Motor neuron (in vitro differentiated cells): ENCODE measurements around the gene RABGGTA. TPM values are rescaled to one million over a fixed set of nuclear protein-coding genes. Genes with fewer than 3 reads are reported as not detected.

Source experiments
- ATAC-seq, 8 experiments: fragments of 200-7000 bp; cut with Tn5 transposase; replicated peaks in 6 of 8; 2 replicates each; pipeline ENCODE4 v1.8.0; 2021; ENCODE audit warnings: mild to moderate bottlenecking in 8 of 8, moderate library complexity in 8 of 8
- H3K27ac ChIP-seq, 2 donors: fragments of 250-450 bp; sonication (Bioruptor Pico); 2 replicates each; pipeline ENCODE4 v1.9.0; 2021; ENCODE audit warnings: antibody characterized with exemption in 2 of 2, mild to moderate bottlenecking in 2 of 2, moderate library complexity in 1 of 2
- H3K4me1 ChIP-seq, 2 donors: fragments of 250-450 bp; sonication (Bioruptor Pico); replicated peaks in 1 of 2; 2 replicates each; pipeline ENCODE4 v1.6.1; 2021; ENCODE audit warnings: antibody characterized with exemption in 2 of 2, mild to moderate bottlenecking in 2 of 2, moderate library complexity in 1 of 2
- H3K4me3 ChIP-seq, 5 donors: fragments of 250-450 bp; sonication (Bioruptor Pico); 2 replicates each; pipeline ENCODE4 v1.9.0; 2021; ENCODE audit warnings: antibody characterized with exemption in 5 of 5, mild to moderate bottlenecking in 5 of 5, moderate library complexity in 4 of 5
- WGBS, 10 experiments: fragments of 450-650 bp; shearing (Covaris generic); methylation state at CpG; one replicate each; pipeline ENCODE4 v1.0.0; 2022; 5-methylcytosine and 5-hydroxymethylcytosine counted together
- in situ Hi-C, 9 experiments: fragments of 400-800 bp; cut with MboI; loops; one replicate each; pipeline ENCODE4 v1.15.0; 2021; ENCODE audit warnings: low sequenced_read_pairs in 9 of 9, low pct_unique_long_range_greater_than_20kb in 2 of 9; ENCODE audit not compliant: unreplicated experiment in 9 of 9
- total RNA-seq, 8 experiments: library from RNA; unstranded; fragments of 300-600 nt; gene quantifications; 2 replicates each; pipeline versions ENCODE4 v1.2.3 to v1.2.4, GENCODE V29; 2022

RABGGTA gene
- total RNA-seq, 8 experiments from 2014 or later, result 13.3 to 28.0 (median 19.6) TPM

DNA sequence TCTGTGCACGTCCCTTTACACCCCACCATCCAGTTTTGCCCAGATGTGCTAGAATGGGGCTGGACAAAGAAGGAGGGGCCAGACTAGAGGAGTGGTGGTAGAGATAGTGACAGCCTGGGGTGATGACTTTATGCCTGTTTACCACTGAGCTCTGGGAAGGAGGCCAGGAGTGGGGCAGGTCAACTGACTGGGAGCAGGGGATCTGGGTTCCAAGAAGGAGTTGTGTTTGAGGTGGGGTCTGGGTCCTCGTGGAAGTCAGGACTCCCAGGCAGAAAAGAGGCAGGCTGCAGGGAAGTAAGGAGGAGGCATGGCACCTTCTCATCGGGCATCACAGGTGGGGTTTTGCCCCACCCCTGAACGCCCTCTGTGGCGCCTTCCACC, 38.9 kb upstream of the RABGGTA start:
- WGBS, 10 experiments, result 80 to 100% (median 100%) methylated on average over 1 to 3 of the region's 5 CpGs; no CpG with 5 or more reads in 7 of the 10 experiments
- H3K4me3 ChIP-seq, result no peak overlapping the region
- in situ Hi-C loops, result no loop called here
- H3K4me1 ChIP-seq, result peaks cover 0 to 3% of the 10 kb centered on the region in 2 donors
- ATAC-seq, result peak in 4 of 8 experiments; percentile 3 to 15 (median 8)
- H3K27ac ChIP-seq, result no peak overlapping the region

DNA sequence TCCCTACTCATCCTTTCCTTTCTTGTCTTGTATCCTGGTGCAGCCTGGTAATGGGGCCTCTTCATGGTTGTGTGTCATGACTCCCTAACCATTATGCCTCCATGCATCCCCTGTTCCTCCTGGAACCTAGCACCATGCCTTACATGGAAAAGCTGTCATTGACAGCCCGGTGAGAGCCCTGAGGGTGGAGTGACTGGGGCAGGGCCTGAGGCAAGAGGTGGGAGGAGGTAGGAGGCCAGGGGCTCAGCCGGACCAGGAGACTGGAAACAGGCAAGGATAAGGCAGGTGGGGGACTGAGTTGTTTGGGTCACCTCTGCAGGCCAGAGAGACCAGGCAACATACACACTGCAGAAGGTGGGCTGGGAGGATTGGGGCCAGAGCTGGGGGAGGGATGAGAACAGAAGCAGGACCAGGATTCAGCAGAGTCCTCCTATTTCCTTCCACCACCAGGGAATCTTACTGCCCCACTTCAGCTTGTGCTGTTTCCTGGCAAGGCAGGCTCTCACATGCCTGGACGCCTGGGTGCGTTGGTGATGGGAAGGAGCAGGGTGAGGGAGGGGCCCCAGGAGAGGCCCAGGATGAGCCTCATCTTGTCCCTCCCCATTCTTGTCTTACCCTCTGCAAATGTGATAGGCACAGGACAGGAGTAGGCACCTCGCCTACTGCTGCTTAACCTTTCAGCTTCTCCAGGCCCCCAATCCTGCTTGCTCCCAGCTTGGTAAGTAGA, 38.3 kb upstream of the RABGGTA start, which contains the start of gene LTB4R2:
TSS of gene LTB4R2 (plus strand) at position 603 of the 727 bp plus-strand sequence. CDS start 525 bp downstream, outside the sequence.
- ATAC-seq, result peak in 1 of 8 experiments; percentile 6
- in situ Hi-C loops, result no loop called here
- H3K4me1 ChIP-seq, result peaks cover 0 to 3% of the 10 kb centered on the region in 2 donors
- no peak within 1 kb of the TSS for H3K27ac ChIP-seq
- H3K4me3 ChIP-seq, result no peak within 1 kb of the TSS
- WGBS, 10 experiments, result 40 to 100% (median 90%) methylated on average over 1 to 3 of the region's 5 CpGs; no CpG with 5 or more reads in 4 of the 10 experiments

DNA sequence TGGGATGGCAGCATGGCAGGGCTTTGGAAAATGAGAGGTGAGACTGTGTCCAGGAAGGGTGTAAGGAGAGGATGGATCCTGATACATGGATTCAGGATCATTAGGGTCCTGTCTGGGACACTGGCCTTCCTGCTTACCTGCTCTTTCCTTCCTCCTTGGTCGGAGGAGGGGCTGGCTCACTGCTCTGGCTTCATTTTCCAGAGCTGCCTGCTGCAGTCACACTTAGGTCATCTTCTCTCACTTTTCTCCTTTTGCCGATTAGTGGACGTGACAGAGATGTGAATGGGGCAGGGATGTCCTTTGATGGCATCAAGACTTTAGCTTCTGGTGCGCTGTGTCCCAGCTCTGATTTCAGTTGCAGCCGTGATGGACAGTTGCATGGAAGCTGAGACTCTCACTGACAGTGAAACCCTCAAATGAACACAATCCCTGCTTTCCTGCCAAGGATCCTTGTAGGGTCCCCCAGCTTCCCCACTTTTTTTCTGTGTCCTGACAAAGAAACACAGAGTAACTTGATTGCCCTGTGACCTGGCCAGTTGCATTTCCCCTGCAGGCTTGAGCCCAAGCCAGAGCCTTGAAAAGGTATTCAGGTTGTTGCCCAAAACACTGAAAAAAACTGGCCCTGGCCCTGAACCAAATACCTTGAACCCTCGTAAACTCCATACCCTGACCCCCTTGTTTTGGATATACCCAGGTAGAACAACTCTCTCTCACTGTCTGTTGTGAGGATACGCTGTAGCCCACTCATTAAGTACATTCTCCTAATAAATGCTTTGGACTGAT, 37.1 kb upstream of the RABGGTA start:
- WGBS, 10 experiments, result 35 to 100% (median 87%) methylated on average over 1 to 5 of the region's 7 CpGs; no CpG with 5 or more reads in 2 of the 10 experiments
- Histone ChIP-seq H3K4me1 (peaks cover 0 to 3% of the 10 kb centered on the region in 2 donors), H3K27ac (no peak overlapping the region), H3K4me3 (no peak overlapping the region)
- peak in 2 of 8 experiments; percentile 3 to 31 for ATAC-seq
- in situ Hi-C loops, result no loop called here

DNA sequence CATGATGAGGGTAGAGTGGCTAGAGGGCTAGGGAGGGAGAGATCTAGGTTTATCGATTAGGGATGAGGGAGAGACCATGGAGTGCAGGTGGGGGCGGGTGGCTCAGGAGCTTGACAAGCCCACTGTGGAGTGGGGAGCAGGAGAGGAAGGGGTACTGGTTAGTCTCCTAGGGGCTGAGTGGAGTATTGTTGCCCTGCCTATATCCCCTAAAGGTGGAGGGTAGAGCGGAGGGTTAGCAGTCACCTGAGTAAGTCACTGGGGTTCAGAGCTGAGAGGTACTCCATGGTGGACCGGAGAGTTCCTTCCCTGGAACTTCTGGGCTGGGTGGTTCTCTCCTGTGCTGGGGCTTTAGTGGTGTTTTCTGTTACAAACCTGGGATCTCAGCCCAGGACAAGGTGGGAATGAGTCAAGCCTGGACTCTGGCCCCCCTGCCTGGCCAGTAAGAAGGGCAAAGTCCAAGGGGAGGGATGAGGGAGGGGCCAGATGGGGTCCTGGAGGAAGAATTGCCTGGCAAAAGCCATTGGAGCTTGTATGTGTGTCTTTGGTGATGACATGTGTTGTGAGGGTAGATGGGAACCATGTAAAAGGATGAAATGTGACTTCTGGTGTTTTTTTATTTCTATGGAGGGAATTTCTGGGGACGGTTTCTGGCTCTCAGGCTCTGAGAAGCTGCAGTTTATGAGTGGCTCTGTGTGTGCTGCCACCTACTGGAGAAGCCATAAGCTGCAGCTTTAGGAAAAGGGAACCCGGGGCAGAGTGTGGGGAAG, 36.4 kb upstream of the RABGGTA start, which contains the start of gene CIDEB:
TSS of gene CIDEB (minus strand) at position 403 of the 767 bp plus-strand sequence. CDS start at position 284, 119 bp downstream.
- peak; percentile 18 to 76 (median 46) for ATAC-seq

DNA sequence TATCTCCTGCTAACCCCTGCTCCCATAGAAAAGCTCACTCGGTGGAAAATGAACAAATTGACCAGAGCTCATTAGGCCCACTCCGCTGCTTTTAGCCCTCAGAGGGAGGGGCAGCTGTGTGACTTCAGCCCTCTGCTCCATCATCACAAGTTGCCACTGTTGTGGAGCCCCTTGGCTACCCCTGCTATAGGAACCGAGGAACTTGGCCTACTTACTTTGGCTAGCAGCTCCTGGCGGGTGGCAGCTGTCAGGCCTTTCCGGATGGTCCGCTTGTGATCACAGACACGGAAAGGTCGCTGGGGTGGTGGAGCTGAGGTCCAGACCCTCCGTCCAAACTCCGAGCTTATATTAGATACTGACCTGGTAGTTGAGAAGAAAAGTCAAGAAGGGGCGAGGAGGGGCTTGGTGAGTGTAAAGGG, 35.8 kb upstream of the RABGGTA start:
- peaks cover 0 to 3% of the 10 kb centered on the region in 2 donors for H3K4me1 ChIP-seq
- ATAC-seq, result no peak
- in situ Hi-C loops, result no loop called here
- no peak overlapping the region for H3K4me3 ChIP-seq
- WGBS, 10 experiments, result 0 to 100% (median 90%) methylated on average over 1 to 10 of the region's 11 CpGs; no CpG with 5 or more reads in 1 of the 10 experiments
- no peak overlapping the region for H3K27ac ChIP-seq

More for the DNA sequence above, 36.4 kb upstream of the RABGGTA start, which contains the start of gene CIDEB:
- H3K4me3 ChIP-seq, result no peak within 1 kb of the TSS
- peaks cover 0 to 3% of the 10 kb centered on the region in 2 donors for H3K4me1 ChIP-seq
- 0 to 100% (median 20%) methylated on average over 1 to 3 of the region's 6 CpGs; no CpG with 5 or more reads in 1 of the 10 experiments for WGBS, 10 experiments
- H3K27ac ChIP-seq, result no peak within 1 kb of the TSS
- in situ Hi-C loops, result no loop called here

DNA sequence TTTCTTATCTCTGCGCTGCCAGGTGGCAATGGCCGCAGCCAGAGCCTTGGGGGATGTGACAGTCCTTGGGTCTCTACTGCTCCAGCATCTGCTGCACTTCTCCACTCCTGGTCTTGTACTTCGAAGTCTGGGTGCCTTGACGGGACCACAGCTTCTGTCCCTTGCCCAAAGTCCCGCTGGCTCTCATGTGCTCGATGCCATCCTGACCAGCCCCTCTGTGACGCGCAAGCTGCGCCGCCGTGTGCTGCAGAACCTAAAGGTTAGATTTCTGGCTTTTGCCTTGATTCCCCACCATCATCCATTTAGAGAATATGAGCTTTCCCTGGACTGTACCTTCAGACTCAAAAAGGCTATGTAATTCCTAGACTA, 32.6 kb upstream of the RABGGTA start:
- ATAC-seq, result no peak
- Histone ChIP-seq H3K4me1 (peaks cover 3 to 7% of the 10 kb centered on the region in 2 donors), H3K27ac (no peak overlapping the region), H3K4me3 (no peak overlapping the region)
- in situ Hi-C loops, result no loop called here
- WGBS, 10 experiments, result 90 to 100% (median 98%) methylated on average over 2 to 8 of the region's 11 CpGs; no CpG with 5 or more reads in 5 of the 10 experiments

DNA sequence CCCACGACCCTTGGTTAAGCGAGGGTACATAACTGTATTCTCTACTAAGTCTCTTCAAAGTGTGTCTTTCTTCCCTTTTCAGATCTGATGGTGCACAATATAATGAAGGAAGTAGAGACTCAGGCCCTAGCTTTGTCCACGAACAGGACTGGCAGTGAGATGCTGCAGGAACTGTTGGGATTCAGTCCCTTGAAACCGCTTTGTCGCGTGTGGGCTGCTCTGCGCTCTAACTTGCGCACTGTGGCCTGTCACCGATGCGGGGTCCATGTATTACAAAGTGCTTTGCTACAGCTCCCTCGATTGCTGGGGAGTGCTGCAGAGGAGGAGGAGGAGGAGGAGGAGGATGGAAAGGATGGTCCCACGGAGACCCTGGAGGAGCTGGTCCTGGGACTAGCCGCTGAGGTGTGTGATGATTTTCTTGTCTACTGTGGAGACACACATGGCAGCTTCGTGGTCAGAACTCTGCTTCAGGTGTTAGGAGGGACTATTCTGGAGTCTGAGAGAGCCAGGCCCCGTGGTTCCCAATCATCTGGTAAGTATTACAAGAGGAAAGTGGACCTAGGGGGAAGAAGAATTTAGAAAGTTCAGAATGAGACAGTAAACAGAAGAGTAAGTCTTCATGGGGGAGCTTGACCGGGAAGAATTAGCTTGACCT, 29.1 kb upstream of the RABGGTA start:
- no peak for ATAC-seq
- 26 to 86% (median 41%) methylated on average over 1 to 7 of the region's 16 CpGs; no CpG with 5 or more reads in 5 of the 10 experiments for WGBS, 10 experiments
- H3K4me3 ChIP-seq, result peak overlapping the region; percentile 67 to 95 (median 76)
- H3K4me1 ChIP-seq, result peaks cover 6 to 10% of the 10 kb centered on the region in 2 donors
- H3K27ac ChIP-seq, result no peak overlapping the region
- in situ Hi-C loops, result no loop called here

DNA sequence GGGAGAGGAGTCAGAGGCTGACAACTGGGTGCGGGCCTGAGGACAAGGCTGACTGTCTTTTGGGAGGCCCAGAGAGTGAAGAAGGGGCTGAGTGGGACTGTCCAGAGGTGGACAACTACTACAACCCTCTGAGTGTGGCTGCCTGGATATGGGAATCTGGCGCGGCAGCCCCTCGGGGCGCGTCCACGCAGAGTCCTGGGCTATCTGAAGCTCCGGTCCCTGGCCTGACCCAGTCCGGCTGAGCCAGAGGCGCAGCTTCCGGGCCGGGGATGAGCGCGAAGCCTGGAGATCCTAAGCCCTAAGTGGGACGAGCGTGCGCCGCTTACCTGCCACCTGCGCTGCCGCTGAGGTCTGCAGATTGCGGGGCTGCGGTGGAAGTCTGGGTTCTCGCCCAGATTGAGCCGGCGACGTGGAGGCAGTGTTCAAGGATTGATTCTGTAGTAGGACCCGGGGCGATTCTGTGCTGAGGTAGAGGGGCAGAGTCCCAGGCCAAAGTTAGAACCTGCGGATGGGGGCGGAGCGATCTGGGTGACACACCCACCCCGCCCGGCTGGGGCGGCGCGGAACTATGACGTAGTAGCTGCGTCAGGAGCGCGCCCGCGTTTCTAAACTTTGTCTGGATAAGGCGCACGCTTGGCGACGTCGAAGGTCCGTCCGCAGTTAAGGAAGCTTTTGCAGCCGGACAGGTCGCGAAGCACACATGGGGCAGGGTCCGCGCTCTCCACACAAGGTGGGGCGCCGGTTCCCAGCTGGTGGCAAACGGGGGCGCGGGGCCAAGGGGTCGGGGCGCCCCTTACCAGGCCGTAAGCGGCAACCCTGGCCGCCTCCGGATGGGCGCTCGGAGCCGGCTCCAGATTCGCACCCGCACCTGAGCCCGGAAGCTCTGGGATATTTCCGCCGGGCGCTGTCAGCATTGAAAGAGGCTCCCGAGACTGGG, 28.1 kb upstream of the RABGGTA start, which contains the start of the genes DHRS1 and NOP9:
TSS of gene DHRS1 (minus strand) at position 526 of the 937 bp plus-strand sequence. CDS start 674 bp downstream, outside the sequence.
TSS of gene NOP9 (plus strand) at position 596 of the 937 bp plus-strand sequence. CDS start at position 701, 105 bp downstream.
- Histone ChIP-seq H3K4me1 (peaks cover 6 to 10% of the 10 kb centered on the region in 2 donors), H3K4me3 (peak within 1 kb of the TSS; percentile 67 to 95 (median 76)), H3K27ac (peak within 1 kb of the TSS; percentile 31 to 65)
- 0 to 3% (median 1%) methylated on average over 2 to 25 of the region's 75 CpGs; no CpG with 5 or more reads in 4 of the 10 experiments for WGBS, 10 experiments
- in situ Hi-C loops, result loop anchor here in 1 of 9 experiments (10.0 kb wide), 1 partner anchor 55 kb away; the partner anchor contains the start of gene TINF2
- peak; percentile 70 to 86 (median 79) for ATAC-seq

DNA sequence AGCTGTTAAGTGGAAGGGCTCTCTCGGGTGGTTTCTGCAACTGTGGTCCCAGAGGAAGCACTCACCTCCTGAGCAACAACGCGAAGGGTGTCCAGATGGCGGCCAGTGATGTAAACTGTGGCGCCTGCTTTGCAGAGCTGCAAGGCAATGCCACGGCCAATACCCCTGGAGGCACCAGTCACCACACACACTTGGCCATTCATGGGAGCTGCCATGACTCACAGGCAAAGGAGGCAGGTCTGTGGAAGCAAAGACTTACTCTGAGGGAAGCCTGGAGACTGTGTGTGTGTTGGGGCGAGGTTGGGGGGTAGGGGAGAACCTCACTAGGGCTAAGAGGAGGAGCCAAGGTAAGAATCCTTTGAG, 27.5 kb upstream of the RABGGTA start:
- in situ Hi-C loops, result loop anchor here in 1 of 9 experiments (10.0 kb wide), 1 partner anchor 54 kb away; the partner anchor contains the start of gene TINF2

DNA sequence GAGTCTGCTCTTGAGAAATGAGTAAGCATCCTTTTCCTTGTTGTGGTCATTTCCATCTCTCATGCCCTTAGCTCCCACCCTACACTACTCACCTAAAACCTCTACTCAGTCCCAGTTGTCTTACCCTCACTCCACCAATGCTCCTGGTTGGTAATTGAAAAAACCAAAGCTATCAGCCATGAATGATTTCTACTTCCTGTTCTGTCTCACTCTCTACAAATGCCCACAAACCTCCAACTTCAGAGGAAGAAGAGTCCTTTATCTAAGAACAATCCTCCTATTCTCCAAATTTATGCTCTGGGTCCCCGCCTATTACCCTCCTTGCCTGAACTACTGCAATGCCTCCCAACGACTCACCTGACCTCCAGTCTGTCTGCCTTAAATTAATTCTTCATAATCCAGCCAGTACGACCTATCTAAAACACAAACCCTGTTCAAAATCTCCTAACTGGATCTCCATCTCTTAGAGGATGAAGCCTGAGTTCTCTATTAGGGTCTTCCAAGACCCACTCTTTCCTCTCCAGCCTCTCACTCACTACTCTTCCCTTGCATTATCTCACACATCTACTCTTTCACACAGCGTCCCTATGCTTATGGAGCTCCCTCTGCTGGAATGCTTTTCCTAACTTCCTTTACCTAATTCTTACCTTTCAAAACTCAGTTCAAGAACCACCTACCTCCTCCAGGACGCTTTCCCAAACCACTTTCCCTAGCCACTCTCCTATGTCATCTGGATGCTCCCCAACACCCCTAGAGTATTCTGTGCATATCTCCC, 26.0 kb upstream of the RABGGTA start:
- peak in 3 of 8 experiments; percentile 1 to 2 (median 1) for ATAC-seq
- peaks cover 6 to 10% of the 10 kb centered on the region in 2 donors for H3K4me1 ChIP-seq
- no peak overlapping the region for H3K27ac ChIP-seq
- no peak overlapping the region for H3K4me3 ChIP-seq
- 24 to 68% (median 42%) methylated on average over 1 to 5 of the region's 5 CpGs; no CpG with 5 or more reads in 1 of the 10 experiments for WGBS, 10 experiments
- in situ Hi-C loops, result loop anchor here in 1 of 9 experiments (10.0 kb wide), 1 partner anchor 53 kb away; the partner anchor contains the start of gene TINF2

More for the DNA sequence above, 27.5 kb upstream of the RABGGTA start:
- ATAC-seq, result peak; percentile 23 to 47 (median 27)
- 0 to 90% (median 56%) methylated on average over 1 to 7 of the region's 7 CpGs; no CpG with 5 or more reads in 4 of the 10 experiments for WGBS, 10 experiments
- Histone ChIP-seq H3K4me1 (peaks cover 6 to 10% of the 10 kb centered on the region in 2 donors), H3K4me3 (peak overlapping the region; percentile 67 to 95 (median 76)), H3K27ac (no peak overlapping the region)
